Measurements from ENCODE around the gene PSORS1C2.

DNA sequence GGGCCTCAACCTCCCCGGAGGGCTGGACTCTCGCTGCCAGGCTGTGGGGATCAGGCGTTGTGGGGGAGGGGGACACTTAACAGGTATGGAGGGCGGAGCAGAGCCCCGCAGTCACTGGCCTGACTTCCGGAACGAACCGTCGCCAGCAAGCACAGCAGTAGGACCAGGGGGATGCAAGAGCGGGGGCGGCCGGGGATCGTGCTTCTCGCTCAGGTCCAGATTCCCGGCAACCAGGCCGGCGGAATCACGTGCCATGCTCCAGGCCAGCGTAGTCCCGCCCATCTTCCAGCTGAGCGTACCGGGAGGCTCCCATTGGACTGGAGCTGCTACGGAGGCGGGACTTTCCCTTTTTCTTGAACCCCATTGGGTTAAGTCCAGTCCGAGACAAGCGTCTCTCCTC is 41.6 kb upstream of the PSORS1C2 start:
- no peak for TF ChIP-seq POLR2A (IDR thresholded peaks at IDR 0.05)
- TF ChIP-seq, protein P1, sequence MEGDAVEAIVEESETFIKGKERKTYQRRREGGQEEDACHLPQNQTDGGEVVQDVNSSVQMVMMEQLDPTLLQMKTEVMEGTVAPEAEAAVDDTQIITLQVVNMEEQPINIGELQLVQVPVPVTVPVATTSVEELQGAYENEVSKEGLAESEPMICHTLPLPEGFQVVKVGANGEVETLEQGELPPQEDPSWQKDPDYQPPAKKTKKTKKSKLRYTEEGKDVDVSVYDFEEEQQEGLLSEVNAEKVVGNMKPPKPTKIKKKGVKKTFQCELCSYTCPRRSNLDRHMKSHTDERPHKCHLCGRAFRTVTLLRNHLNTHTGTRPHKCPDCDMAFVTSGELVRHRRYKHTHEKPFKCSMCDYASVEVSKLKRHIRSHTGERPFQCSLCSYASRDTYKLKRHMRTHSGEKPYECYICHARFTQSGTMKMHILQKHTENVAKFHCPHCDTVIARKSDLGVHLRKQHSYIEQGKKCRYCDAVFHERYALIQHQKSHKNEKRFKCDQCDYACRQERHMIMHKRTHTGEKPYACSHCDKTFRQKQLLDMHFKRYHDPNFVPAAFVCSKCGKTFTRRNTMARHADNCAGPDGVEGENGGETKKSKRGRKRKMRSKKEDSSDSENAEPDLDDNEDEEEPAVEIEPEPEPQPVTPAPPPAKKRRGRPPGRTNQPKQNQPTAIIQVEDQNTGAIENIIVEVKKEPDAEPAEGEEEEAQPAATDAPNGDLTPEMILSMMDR (IDR thresholded peaks at IDR 0.05) = no peak
